Measurements from ENCODE around the gene MED8. TPM values are rescaled to one million over a fixed set of nuclear protein-coding genes. Genes with fewer than 3 reads are reported as not detected.

Gene MED8
- total and polyA plus RNA-seq, 9 of the 15 experiments (the other 6 are each of a cell fraction or from before 2014, with no cell fraction given) = 23.0 to 120 (median 56.4) TPM

GRCh38 chr1:43358746-43359693, 30.6 kb downstream of the MED8 start, which contains the start of gene CDC20 (continued):
- TF ChIP-seq CHD4 (IDR thresholded peaks at IDR 0.05; ENCODE audit: insufficient read depth, insufficient replicate concordance, low read depth, low read length, poor library complexity, severe bottlenecking) (no peak), SIN3A (IDR thresholded peaks at IDR 0.05; ENCODE audit: borderline replicate concordance in 2 of 2, control insufficient read depth in 1 of 2, low read depth in 2 of 2, low read length in 2 of 2) (0 out of 4 replicates have a peak, but pooled peaks have one; percentile 49 to 57), ZNF263 (CRISPR knock-in tag; IDR thresholded peaks at IDR 0.05; ENCODE audit: borderline replicate concordance) (no peak), ZNF140 (CRISPR knock-in tag; IDR thresholded peaks at IDR 0.05) (no peak), KLF16 (IDR thresholded peaks at IDR 0.05) (peak; percentile 83), E2F6 (IDR thresholded peaks at IDR 0.05; ENCODE audit: borderline replicate concordance in 1 of 2, extremely low read depth in 1 of 2, insufficient read depth in 1 of 2, insufficient read length in 1 of 2, low read depth in 1 of 2, low read length in 1 of 2, poor library complexity in 1 of 2, severe bottlenecking in 1 of 2) (no peak), PPARD (CRISPR knock-in tag; IDR thresholded peaks at IDR 0.05) (no peak), ZNF143 (CRISPR knock-in tag; IDR thresholded peaks at IDR 0.05) (no peak), L3MBTL2 (IDR thresholded peaks at IDR 0.05) (no peak), PHF20 (IDR thresholded peaks at IDR 0.05; ENCODE audit: partially characterized antibody) (no peak), SP2 (IDR thresholded peaks at IDR 0.05; ENCODE audit: extremely low read depth, low read depth, low read length, poor library complexity, severe bottlenecking) (peak; percentile 72), TCFL5 (CRISPR knock-in tag; conservative IDR thresholded peaks at IDR 0.05) (no peak), TOE1 (IDR thresholded peaks at IDR 0.05; ENCODE audit: borderline replicate concordance) (0 out of 2 replicates have a peak, but pooled peaks have one; percentile 39), TOE1 (CRISPR knock-in tag; IDR thresholded peaks at IDR 0.05; ENCODE audit: borderline replicate concordance, low read depth) (peak; percentile 83; the same call in 1 of the 2 replicates)
- TF ChIP-seq, protein P1, sequence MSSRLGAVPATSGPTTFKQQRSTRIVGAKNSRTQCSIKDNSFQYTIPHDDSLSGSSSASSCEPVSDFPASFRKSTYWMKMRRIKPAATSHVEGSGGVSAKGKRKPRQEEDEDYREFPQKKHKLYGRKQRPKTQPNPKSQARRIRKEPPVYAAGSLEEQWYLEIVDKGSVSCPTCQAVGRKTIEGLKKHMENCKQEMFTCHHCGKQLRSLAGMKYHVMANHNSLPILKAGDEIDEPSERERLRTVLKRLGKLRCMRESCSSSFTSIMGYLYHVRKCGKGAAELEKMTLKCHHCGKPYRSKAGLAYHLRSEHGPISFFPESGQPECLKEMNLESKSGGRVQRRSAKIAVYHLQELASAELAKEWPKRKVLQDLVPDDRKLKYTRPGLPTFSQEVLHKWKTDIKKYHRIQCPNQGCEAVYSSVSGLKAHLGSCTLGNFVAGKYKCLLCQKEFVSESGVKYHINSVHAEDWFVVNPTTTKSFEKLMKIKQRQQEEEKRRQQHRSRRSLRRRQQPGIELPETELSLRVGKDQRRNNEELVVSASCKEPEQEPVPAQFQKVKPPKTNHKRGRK (tag; IDR thresholded peaks at IDR 0.05) = no peak
- TF ChIP-seq, protein P2, sequence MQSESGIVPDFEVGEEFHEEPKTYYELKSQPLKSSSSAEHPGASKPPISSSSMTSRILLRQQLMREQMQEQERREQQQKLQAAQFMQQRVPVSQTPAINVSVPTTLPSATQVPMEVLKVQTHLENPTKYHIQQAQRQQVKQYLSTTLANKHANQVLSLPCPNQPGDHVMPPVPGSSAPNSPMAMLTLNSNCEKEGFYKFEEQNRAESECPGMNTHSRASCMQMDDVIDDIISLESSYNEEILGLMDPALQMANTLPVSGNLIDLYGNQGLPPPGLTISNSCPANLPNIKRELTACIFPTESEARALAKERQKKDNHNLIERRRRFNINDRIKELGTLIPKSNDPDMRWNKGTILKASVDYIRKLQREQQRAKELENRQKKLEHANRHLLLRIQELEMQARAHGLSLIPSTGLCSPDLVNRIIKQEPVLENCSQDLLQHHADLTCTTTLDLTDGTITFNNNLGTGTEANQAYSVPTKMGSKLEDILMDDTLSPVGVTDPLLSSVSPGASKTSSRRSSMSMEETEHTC (IDR thresholded peaks at IDR 0.05) = no peak
- TF ChIP-seq, protein P3, sequence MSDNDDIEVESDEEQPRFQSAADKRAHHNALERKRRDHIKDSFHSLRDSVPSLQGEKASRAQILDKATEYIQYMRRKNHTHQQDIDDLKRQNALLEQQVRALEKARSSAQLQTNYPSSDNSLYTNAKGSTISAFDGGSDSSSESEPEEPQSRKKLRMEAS (CRISPR knock-in tag; IDR thresholded peaks at IDR 0.05) = peak; percentile 62; the same call in 1 of the 2 replicates
- TF ChIP-seq, protein P4, sequence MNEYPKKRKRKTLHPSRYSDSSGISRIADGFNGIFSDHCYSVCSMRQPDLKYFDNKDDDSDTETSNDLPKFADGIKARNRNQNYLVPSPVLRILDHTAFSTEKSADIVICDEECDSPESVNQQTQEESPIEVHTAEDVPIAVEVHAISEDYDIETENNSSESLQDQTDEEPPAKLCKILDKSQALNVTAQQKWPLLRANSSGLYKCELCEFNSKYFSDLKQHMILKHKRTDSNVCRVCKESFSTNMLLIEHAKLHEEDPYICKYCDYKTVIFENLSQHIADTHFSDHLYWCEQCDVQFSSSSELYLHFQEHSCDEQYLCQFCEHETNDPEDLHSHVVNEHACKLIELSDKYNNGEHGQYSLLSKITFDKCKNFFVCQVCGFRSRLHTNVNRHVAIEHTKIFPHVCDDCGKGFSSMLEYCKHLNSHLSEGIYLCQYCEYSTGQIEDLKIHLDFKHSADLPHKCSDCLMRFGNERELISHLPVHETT (CRISPR knock-in tag; conservative IDR thresholded peaks at IDR 0.05 in 1 of 2, IDR thresholded peaks at IDR 0.05 in 1 of 2) = no peak
